Breast epithelium (tissue), 4 donors: ENCODE data around the gene EPB41L2. TPM values are rescaled to one million over a fixed set of nuclear protein-coding genes. Genes with fewer than 3 reads are reported as not detected.

ENCODE experiments used
- DNase-seq, 2 donors: peaks; one replicate each; pipeline ENCODE4 v3.0.0-alpha.2; 2019; ENCODE audit warnings: low spot score in 2 of 2
- H3K27ac ChIP-seq, 2 donors: fragments of 200-600 bp; sonication (generic) in 1 of 2; one replicate each; pipeline ENCODE4 v1.5.1; 2016 to 2019; ENCODE audit warnings: mild to moderate bottlenecking in 1 of 2
- H3K27me3 ChIP-seq, 2 donors: fragments of 200-600 bp; sonication (generic) in 1 of 2; one replicate each; pipeline versions ENCODE4 v1.5.1 to v1.6.0; 2017 to 2019; ENCODE audit warnings: control low read depth in 1 of 2, mild to moderate bottlenecking in 1 of 2
- H3K36me3 ChIP-seq: fragments of 200-600 bp; one replicate; pipeline ENCODE4 v1.5.1; 2019
- H3K4me1 ChIP-seq, 2 donors: fragments of 200-600 bp; sonication (generic); one replicate each; pipeline ENCODE4 v1.5.1; 2016 to 2019; ENCODE audit warnings: control low read depth in 1 of 2
- H3K4me3 ChIP-seq, 3 donors: fragments of 200-600 bp; sonication (generic); 1 replicate in 2 of 3; 2 replicates in 1 of 3; pipeline ENCODE4 v1.5.1; 2016 to 2019; ENCODE audit warnings: mild to moderate bottlenecking in 3 of 3, moderate library complexity in 2 of 3
- H3K9me3 ChIP-seq, 2 donors: fragments of 200-600 bp; sonication (generic) in 1 of 2; one replicate each; pipeline ENCODE4 v1.5.1; 2016 to 2019; ENCODE audit warnings: control low read depth in 1 of 2
- CTCF ChIP-seq, 3 donors: fragments of 450-650 bp; IDR thresholded peaks; one replicate each; pipeline ENCODE4 v1.5.1; 2016 to 2017; ENCODE audit warnings: antibody characterized with exemption in 3 of 3, mild to moderate bottlenecking in 3 of 3, moderate library complexity in 3 of 3
- POLR2A ChIP-seq: fragments of 450-650 bp; IDR thresholded peaks from one replicate; pipeline ENCODE4 v1.6.1; 2016; ENCODE audit warnings: antibody characterized with exemption, mild to moderate bottlenecking, moderate library complexity
- POLR2AphosphoS5 ChIP-seq, 3 donors: sonication (generic); formaldehyde crosslinking; IDR thresholded peaks; one replicate each; pipeline ENCODE4 v1.6.1; 2017; ENCODE audit warnings: antibody characterized with exemption in 3 of 3
- intact Hi-C: fragments of 100-400 bp; cut with DNase I; formaldehyde crosslinking; loops from one replicate; pipeline ENCODE4 v1.15.1; 2023; ENCODE audit warnings: low total_unique reads
- total RNA-seq, 3 donors: library from RNA; depleted of rRNA; stranded (reverse); fragments of >200 nt; gene quantifications; one replicate each; pipeline ENCODE4 v1.1.0, GENCODE V29; 2016

The EPB41L2 gene
- total RNA-seq, 3 donors from 2014 or later, result 72.7 to 110 (median 101) TPM

- H3K27ac ChIP-seq, result no peak overlapping the region
- intact Hi-C loops, result no loop called here
- H3K36me3 ChIP-seq, result no peaks in the 10 kb centered on the region
- no peaks in the 10 kb centered on the region for H3K9me3 ChIP-seq
- no peak for DNase-seq
- TF ChIP-seq POLR2AphosphoS5 (IDR thresholded peaks at IDR 0.05), result no peak
- no peak for TF ChIP-seq CTCF (IDR thresholded peaks at IDR 0.05)
- TF ChIP-seq POLR2A, result no peak
- no peak overlapping the region for H3K4me3 ChIP-seq
- H3K27me3 ChIP-seq, result no peaks in the 10 kb centered on the region
- no peaks in the 10 kb centered on the region for H3K4me1 ChIP-seq
Measured at GRCh38 chr6:131029626-131030297, 33.3 kb downstream of the EPB41L2 start.

GRCh38 chr6:131027326-131027725 is 35.7 kb downstream of the EPB41L2 start:
- H3K4me3 ChIP-seq, result no peak overlapping the region
- no peaks in the 10 kb centered on the region for H3K27me3 ChIP-seq
- H3K4me1 ChIP-seq, result no peaks in the 10 kb centered on the region
- no peak overlapping the region for H3K27ac ChIP-seq
- no peaks in the 10 kb centered on the region for H3K36me3 ChIP-seq
- no peaks in the 10 kb centered on the region for H3K9me3 ChIP-seq
- no peak for TF ChIP-seq CTCF (IDR thresholded peaks at IDR 0.05)
- TF ChIP-seq POLR2A, result no peak
- no peak for TF ChIP-seq POLR2AphosphoS5 (IDR thresholded peaks at IDR 0.05)
- no peak for DNase-seq
- intact Hi-C loops, result no loop called here

GRCh38 chr6:131026243-131026642 is 36.8 kb downstream of the EPB41L2 start:
- no peaks in the 10 kb centered on the region for H3K4me1 ChIP-seq
- no peaks in the 10 kb centered on the region for H3K36me3 ChIP-seq
- no peaks in the 10 kb centered on the region for H3K9me3 ChIP-seq
- H3K27me3 ChIP-seq, result no peaks in the 10 kb centered on the region
- DNase-seq, result no peak
- TF ChIP-seq POLR2AphosphoS5 (IDR thresholded peaks at IDR 0.05) (no peak), CTCF (IDR thresholded peaks at IDR 0.05) (no peak), POLR2A (no peak)
- intact Hi-C loops, result no loop called here
- H3K27ac ChIP-seq, result no peak overlapping the region
- no peak overlapping the region for H3K4me3 ChIP-seq

GRCh38 chr6:131024565-131024964 is 38.5 kb downstream of the EPB41L2 start:
- Histone ChIP-seq H3K27me3 (no peaks in the 10 kb centered on the region), H3K36me3 (no peaks in the 10 kb centered on the region), H3K27ac (no peak overlapping the region), H3K9me3 (no peaks in the 10 kb centered on the region), H3K4me3 (no peak overlapping the region), H3K4me1 (no peaks in the 10 kb centered on the region)
- TF ChIP-seq POLR2A (no peak), CTCF (IDR thresholded peaks at IDR 0.05) (no peak), POLR2AphosphoS5 (IDR thresholded peaks at IDR 0.05) (no peak)
- intact Hi-C loops, result no loop called here
- DNase-seq, result no peak

GRCh38 chr6:131023834-131024504 is 39.1 kb downstream of the EPB41L2 start:
- TF ChIP-seq POLR2AphosphoS5 (IDR thresholded peaks at IDR 0.05), result no peak
- no peak for TF ChIP-seq POLR2A
- TF ChIP-seq CTCF (IDR thresholded peaks at IDR 0.05), result no peak
- DNase-seq, result no peak
- intact Hi-C loops, result no loop called here
- Histone ChIP-seq H3K4me1 (no peaks in the 10 kb centered on the region), H3K4me3 (no peak overlapping the region), H3K27me3 (no peaks in the 10 kb centered on the region), H3K27ac (no peak overlapping the region), H3K36me3 (no peaks in the 10 kb centered on the region), H3K9me3 (no peaks in the 10 kb centered on the region)
